Smooth muscle cell (in vitro differentiated cells): Measurements from ENCODE around the gene GLP1R. TPM values are rescaled to one million over a fixed set of nuclear protein-coding genes. Genes with fewer than 3 reads are reported as not detected.

Source experiments
- DNase-seq: peaks from one replicate; lab custom pipeline; 2025; ENCODE audit not compliant: unreplicated experiment; lab: John Stamatoyannopoulos, UW
- H2AFZ ChIP-seq: fragments of 200-600 bp; sonication (generic); 2 replicates; pipeline ENCODE4 v1.6.0; 2016; ENCODE audit warnings: antibody characterized with exemption, low read depth, mild to moderate bottlenecking
- H3F3A ChIP-seq: fragments of 200-600 bp; sonication (generic); 2 replicates; pipeline ENCODE4 v1.6.0; 2017; ENCODE audit warnings: antibody characterized with exemption, low read depth
- H3K27ac ChIP-seq: fragments of 200-600 bp; sonication (generic); 2 replicates; pipeline ENCODE4 v1.5.1; 2016; ENCODE audit warnings: low read depth, mild to moderate bottlenecking
- H3K27me3 ChIP-seq: fragments of 200-600 bp; sonication (generic); 2 replicates; pipeline ENCODE4 v1.6.1; 2016; ENCODE audit warnings: low read depth, mild to moderate bottlenecking
- H3K36me3 ChIP-seq: fragments of 200-600 bp; sonication (generic); 2 replicates; pipeline ENCODE4 v1.5.1; 2016; ENCODE audit warnings: low read depth
- H3K4me1 ChIP-seq: fragments of 200-600 bp; sonication (generic); 2 replicates; pipeline ENCODE4 v1.5.1; 2016; ENCODE audit warnings: low read depth
- H3K4me2 ChIP-seq: fragments of 200-600 bp; sonication (generic); 2 replicates; pipeline ENCODE4 v1.6.0; 2016; ENCODE audit warnings: mild to moderate bottlenecking
- H3K4me3 ChIP-seq: fragments of 200-600 bp; sonication (generic); 2 replicates; pipeline ENCODE4 v1.5.1; 2016; ENCODE audit warnings: mild to moderate bottlenecking
- H3K79me2 ChIP-seq: fragments of 200-600 bp; sonication (generic); 2 replicates; pipeline ENCODE4 v1.6.0; 2016; ENCODE audit warnings: low read depth, mild to moderate bottlenecking
- H3K9ac ChIP-seq: fragments of 200-600 bp; sonication (generic); 2 replicates; pipeline ENCODE4 v1.6.0; 2016; ENCODE audit warnings: low read depth
- H3K9me3 ChIP-seq: fragments of 200-600 bp; sonication (generic); replicated peaks from 2 replicates; pipeline ENCODE4 v1.5.1; 2016; ENCODE audit warnings: low read depth
- H4K20me1 ChIP-seq: fragments of 200-600 bp; sonication (generic); 2 replicates; pipeline ENCODE4 v1.6.0; 2016; ENCODE audit warnings: low read depth
- WGBS: methylation state at CpG from one replicate; pipeline ENCODE4 v1.1.7; 2016; ENCODE audit warnings: low lambda C conversion rate; 5-methylcytosine and 5-hydroxymethylcytosine counted together
- polyA plus RNA-seq: library from polyadenylated mRNA; unstranded; fragments of >200 nt; fragmentation: Nextera tagmentation; extraction: Ambion mirVana; gene quantifications from 2 replicates; pipeline ENCODE4 v1.2.1, GENCODE V29; 2016
- total RNA-seq: library from RNA; depleted of rRNA; stranded (reverse); fragments of >200 nt; gene quantifications from 2 replicates; pipeline ENCODE4 v1.2.3, GENCODE V29; 2014
- TF ChIP-seq, protein P1 (sequence below): fragments of 200-600 bp; sonication (generic); IDR thresholded peaks from 2 replicates; pipeline ENCODE4 v1.5.1; 2017; ENCODE audit warnings: borderline replicate concordance, mild to moderate bottlenecking, antibody characterized with exemption; ENCODE audit not compliant: insufficient read depth, poor library complexity, severe bottlenecking

The GLP1R gene
- total and polyA plus RNA-seq, 2 experiments from 2014 or later: not detected

DNA sequence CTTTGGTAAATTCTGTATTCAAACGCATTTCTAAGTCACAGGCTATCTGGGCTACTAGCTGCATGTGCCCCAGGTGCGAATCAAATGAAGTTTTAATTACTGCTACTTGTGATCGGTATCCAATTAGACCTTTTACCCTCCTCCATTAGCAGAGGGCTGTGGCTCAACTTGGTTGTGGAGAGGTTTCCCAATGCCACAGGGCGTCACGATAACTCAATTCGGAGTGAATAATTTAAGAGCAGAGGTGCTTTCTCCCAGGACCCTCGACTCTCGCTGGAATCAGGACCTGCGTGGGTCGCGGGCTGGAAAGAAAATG is 65.8 kb downstream of the GLP1R start:
- H3K4me3 ChIP-seq: peak overlapping the region; percentile 73
- H3K4me2 ChIP-seq: peak overlapping the region; percentile 94
- peak overlapping the region; percentile 99 for H2AFZ ChIP-seq
- TF ChIP-seq, protein P1, sequence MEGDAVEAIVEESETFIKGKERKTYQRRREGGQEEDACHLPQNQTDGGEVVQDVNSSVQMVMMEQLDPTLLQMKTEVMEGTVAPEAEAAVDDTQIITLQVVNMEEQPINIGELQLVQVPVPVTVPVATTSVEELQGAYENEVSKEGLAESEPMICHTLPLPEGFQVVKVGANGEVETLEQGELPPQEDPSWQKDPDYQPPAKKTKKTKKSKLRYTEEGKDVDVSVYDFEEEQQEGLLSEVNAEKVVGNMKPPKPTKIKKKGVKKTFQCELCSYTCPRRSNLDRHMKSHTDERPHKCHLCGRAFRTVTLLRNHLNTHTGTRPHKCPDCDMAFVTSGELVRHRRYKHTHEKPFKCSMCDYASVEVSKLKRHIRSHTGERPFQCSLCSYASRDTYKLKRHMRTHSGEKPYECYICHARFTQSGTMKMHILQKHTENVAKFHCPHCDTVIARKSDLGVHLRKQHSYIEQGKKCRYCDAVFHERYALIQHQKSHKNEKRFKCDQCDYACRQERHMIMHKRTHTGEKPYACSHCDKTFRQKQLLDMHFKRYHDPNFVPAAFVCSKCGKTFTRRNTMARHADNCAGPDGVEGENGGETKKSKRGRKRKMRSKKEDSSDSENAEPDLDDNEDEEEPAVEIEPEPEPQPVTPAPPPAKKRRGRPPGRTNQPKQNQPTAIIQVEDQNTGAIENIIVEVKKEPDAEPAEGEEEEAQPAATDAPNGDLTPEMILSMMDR: no peak
- peaks cover 8% of the 10 kb centered on the region for H3K4me1 ChIP-seq
- H3K9me3 ChIP-seq: no peaks in the 10 kb centered on the region
- no peak for DNase-seq
- H3K27ac ChIP-seq: no peak overlapping the region
- H3K9ac ChIP-seq: peak overlapping the region; percentile 65
- no peaks in the 10 kb centered on the region for H3K79me2 ChIP-seq
- H4K20me1 ChIP-seq: no peaks in the 10 kb centered on the region
- peaks cover 4% of the 10 kb centered on the region for H3K27me3 ChIP-seq
- no peaks in the 10 kb centered on the region for H3F3A ChIP-seq
- no peaks in the 10 kb centered on the region for H3K36me3 ChIP-seq
- under 1% methylated on average over 11 of the region's 11 CpGs for WGBS

DNA sequence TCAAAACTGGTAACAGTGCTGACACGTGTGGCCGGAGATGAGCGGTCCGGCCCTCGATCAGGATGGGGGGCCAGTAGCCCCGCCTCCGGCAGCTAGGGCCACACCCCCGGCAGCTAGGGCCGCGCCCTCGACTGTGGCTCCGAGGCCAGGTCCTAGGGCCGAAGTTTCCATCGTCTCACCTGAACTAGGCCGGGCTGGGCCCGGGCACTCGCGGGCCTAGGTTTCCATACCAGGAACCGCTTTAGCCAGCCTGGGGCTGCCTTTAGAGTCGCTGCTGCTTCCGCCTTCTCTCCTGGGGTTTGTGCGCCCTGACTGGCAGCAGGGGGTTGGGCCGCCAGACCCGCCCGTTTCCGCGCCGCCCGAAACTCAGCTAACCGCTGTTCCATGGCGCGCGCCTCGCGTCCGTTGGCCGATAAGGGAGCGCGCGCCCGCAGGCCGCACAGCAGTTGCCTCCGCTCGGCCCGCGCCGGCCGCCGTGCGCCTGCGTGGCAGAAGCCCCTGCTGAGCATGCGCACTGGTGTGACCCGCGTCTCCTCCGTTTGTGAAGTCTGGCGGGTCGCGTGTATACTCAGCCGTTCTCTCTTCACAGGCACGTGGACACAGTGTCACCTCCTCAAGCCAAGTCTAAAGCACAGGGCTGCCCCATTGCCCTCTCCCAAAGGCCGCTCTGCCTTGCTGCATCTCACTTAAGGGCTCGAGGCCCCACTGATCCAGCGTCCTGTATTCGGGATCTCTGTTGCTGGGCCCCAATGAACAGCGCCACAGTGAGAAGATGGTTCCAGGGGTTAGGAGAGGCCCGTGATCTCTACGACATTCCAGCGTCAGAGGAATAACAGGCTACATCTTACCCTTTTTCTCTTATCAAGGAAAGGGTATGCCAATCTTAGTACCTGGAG is 66.4 kb downstream of the GLP1R start, which contains the start of gene SAYSD1:
SAYSD1 (minus strand) TSS at position 483 of the 896 bp plus-strand sequence; CDS start at position 386, 97 bp downstream.
- Histone ChIP-seq H3K4me1 (peaks cover 8% of the 10 kb centered on the region), H3K9ac (peak within 1 kb of the TSS; percentile 65), H3K4me3 (peak within 1 kb of the TSS; percentile 73), H2AFZ (peak within 1 kb of the TSS; percentile 99), H3K9me3 (no peaks in the 10 kb centered on the region), H3K36me3 (no peaks in the 10 kb centered on the region), H3K4me2 (peak within 1 kb of the TSS; percentile 94), H4K20me1 (no peaks in the 10 kb centered on the region), H3F3A (no peaks in the 10 kb centered on the region), H3K27me3 (peaks cover 5% of the 10 kb centered on the region), H3K27ac (peak within 1 kb of the TSS; percentile 33), H3K79me2 (no peaks in the 10 kb centered on the region)
- DNase-seq: peak; percentile 79
- TF ChIP-seq, protein P1: no peak
- WGBS: 3% methylated on average over 68 of the region's 68 CpGs

DNA sequence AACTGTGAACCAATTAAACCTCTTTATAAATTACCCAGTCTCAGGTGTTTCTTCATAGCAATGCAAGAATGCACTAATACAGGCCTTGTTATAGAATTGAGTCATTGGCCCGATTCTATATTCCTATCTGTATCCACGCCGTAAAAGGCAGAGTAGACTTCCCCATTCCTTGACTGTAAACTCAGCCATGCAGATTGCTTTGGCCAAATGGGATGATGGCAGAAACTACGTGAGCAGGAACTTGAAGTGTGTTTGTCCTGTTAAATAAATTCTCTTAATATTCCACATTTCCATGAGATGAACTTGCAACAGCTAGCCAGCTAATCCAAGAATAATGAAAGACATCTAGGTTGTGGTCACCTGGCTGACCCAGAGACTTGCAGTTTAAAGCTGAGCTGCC is 70.3 kb downstream of the GLP1R start:
- Histone ChIP-seq H3K4me1 (peaks cover 4% of the 10 kb centered on the region), H3F3A (no peaks in the 10 kb centered on the region), H3K9me3 (no peaks in the 10 kb centered on the region), H3K79me2 (no peaks in the 10 kb centered on the region), H3K9ac (no peak overlapping the region), H3K4me3 (no peak overlapping the region), H4K20me1 (no peaks in the 10 kb centered on the region), H3K4me2 (no peak overlapping the region), H3K36me3 (no peaks in the 10 kb centered on the region), H3K27ac (no peak overlapping the region), H2AFZ (no peak overlapping the region), H3K27me3 (peaks cover 5% of the 10 kb centered on the region)
- no peak for DNase-seq
- WGBS: 95% methylated on average over 4 of the region's 4 CpGs
- TF ChIP-seq, protein P1: no peak
